ENCODE data around the gene AVPR2.

DNA sequence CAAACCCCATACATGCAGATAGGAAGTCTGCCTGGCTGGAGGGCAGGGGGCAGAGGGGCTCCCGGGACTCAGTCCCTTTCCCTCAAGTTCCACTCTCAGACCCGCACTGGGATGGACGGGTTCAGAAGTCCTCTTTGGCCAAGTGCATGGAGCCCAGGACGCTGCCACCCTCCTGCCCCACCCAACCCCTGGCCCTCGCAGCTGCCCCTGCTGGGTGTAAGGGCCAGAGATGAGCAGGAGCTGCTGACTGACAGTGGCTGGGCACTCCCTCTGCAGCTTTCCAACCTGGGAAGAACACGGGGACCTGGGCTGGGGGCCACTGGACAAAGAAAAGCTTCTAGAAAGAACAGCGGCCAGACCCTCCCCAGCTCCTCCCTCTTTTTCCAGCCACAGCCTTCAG is 21.9 kb upstream of the AVPR2 start:
- TF ChIP-seq, protein P1, sequence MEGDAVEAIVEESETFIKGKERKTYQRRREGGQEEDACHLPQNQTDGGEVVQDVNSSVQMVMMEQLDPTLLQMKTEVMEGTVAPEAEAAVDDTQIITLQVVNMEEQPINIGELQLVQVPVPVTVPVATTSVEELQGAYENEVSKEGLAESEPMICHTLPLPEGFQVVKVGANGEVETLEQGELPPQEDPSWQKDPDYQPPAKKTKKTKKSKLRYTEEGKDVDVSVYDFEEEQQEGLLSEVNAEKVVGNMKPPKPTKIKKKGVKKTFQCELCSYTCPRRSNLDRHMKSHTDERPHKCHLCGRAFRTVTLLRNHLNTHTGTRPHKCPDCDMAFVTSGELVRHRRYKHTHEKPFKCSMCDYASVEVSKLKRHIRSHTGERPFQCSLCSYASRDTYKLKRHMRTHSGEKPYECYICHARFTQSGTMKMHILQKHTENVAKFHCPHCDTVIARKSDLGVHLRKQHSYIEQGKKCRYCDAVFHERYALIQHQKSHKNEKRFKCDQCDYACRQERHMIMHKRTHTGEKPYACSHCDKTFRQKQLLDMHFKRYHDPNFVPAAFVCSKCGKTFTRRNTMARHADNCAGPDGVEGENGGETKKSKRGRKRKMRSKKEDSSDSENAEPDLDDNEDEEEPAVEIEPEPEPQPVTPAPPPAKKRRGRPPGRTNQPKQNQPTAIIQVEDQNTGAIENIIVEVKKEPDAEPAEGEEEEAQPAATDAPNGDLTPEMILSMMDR (conservative IDR thresholded peaks at IDR 0.05; ENCODE audit: low read depth, low read length), result no peak
- TF ChIP-seq EZH2phosphoT487 (IDR thresholded peaks at IDR 0.05; ENCODE audit: borderline replicate concordance, low read length), result no peak
